ENCODE results near the gene RYR2. TPM values are rescaled to one million over a fixed set of nuclear protein-coding genes. Genes with fewer than 3 reads are reported as not detected.
A peak's percentile ranks its signal among the peaks of the same experiment; 100 is the strongest.

RYR2 gene
- total and polyA plus RNA-seq, 4 donors, result 0.43 to 11.6 (median 2.0) TPM

DNA sequence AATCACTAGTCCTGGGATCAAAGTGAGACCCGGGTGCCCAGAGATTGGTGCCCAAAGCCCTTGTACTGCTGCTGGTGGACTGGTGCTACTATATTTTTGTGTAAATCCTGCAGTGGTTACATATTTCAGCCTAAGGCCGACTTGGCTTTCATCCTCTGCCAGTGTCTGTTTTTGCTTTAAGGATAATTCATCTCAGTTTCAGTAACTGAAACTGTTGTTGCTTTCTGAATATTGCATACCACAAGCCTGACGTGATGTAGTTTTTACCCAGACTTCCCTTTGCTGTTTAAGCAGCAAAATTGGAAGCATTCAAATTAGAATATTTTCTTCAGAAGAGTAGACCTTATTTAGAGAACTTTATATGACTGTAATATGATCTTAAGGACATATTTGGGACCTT lies 341.8 kb downstream of the RYR2 start:
- TF ChIP-seq, protein P1, sequence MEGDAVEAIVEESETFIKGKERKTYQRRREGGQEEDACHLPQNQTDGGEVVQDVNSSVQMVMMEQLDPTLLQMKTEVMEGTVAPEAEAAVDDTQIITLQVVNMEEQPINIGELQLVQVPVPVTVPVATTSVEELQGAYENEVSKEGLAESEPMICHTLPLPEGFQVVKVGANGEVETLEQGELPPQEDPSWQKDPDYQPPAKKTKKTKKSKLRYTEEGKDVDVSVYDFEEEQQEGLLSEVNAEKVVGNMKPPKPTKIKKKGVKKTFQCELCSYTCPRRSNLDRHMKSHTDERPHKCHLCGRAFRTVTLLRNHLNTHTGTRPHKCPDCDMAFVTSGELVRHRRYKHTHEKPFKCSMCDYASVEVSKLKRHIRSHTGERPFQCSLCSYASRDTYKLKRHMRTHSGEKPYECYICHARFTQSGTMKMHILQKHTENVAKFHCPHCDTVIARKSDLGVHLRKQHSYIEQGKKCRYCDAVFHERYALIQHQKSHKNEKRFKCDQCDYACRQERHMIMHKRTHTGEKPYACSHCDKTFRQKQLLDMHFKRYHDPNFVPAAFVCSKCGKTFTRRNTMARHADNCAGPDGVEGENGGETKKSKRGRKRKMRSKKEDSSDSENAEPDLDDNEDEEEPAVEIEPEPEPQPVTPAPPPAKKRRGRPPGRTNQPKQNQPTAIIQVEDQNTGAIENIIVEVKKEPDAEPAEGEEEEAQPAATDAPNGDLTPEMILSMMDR (IDR thresholded peaks at IDR 0.05; ENCODE audit: control extremely low read depth, extremely low read depth), result no peak
- Histone ChIP-seq H3K27ac (ENCODE audit: low read depth in 1 of 2, low read length in 1 of 2) (no peak overlapping the region), H3K4me1 (ENCODE audit: control insufficient read depth in 5 of 5, insufficient read depth in 5 of 5, low read length in 5 of 5) (peaks cover 0 to 13% (median 2%) of the 10 kb centered on the region in 5 donors), H3K4me3 (no peak overlapping the region), H3K27me3 (ENCODE audit: control insufficient read depth in 3 of 3, insufficient read depth in 3 of 3, low read length in 2 of 3) (no peaks in the 10 kb centered on the region), H3K9me3 (ENCODE audit: control insufficient read depth in 4 of 4, insufficient read depth in 3 of 4, low read length in 3 of 4) (peaks cover 0 to 2% (median under 1%) of the 10 kb centered on the region in 4 donors), H3K36me3 (ENCODE audit: control insufficient read depth in 4 of 4, insufficient read depth in 4 of 4, low read length in 4 of 4) (peaks cover 0 to 4% (median 0%) of the 10 kb centered on the region in 4 donors), H3K9ac (ENCODE audit: insufficient read depth in 1 of 2, low read length in 2 of 2) (peak overlapping the region in 1 of 2 donors; percentile 19)
- 41 to 68% methylated on average over 3 of the region's 3 CpGs for WGBS, 2 donors
- DNase-seq (peak; percentile 35 to 85 (median 73)), ATAC-seq (ENCODE audit: insufficient read depth, low FRiP score) (no peak)

DNA sequence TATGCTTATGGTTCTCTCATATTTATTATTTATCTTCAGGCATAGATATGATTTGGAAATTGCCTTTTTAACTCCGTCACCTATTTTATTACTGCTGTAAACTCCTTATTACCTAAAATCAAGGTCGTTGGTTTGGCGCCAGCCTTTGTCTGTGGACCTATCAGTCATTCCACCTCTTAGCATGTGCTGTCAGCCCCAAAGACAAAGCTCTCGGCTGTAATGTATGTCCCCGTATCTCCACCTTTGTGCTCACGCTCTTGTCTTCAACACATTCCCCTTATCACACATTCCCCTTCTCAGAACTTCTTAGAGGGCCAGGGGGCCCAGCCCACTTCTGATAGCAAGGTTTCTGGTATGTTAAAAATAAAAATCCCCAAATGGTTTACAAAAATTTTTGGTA lies 342.2 kb downstream of the RYR2 start:
- peaks cover 0 to 13% (median 2%) of the 10 kb centered on the region in 5 donors for H3K4me1 ChIP-seq (ENCODE audit: control insufficient read depth in 5 of 5, insufficient read depth in 5 of 5, low read length in 5 of 5)
- 46 to 75% methylated on average over 6 of the region's 6 CpGs for WGBS, 2 donors
- DNase-seq, result no peak

DNA sequence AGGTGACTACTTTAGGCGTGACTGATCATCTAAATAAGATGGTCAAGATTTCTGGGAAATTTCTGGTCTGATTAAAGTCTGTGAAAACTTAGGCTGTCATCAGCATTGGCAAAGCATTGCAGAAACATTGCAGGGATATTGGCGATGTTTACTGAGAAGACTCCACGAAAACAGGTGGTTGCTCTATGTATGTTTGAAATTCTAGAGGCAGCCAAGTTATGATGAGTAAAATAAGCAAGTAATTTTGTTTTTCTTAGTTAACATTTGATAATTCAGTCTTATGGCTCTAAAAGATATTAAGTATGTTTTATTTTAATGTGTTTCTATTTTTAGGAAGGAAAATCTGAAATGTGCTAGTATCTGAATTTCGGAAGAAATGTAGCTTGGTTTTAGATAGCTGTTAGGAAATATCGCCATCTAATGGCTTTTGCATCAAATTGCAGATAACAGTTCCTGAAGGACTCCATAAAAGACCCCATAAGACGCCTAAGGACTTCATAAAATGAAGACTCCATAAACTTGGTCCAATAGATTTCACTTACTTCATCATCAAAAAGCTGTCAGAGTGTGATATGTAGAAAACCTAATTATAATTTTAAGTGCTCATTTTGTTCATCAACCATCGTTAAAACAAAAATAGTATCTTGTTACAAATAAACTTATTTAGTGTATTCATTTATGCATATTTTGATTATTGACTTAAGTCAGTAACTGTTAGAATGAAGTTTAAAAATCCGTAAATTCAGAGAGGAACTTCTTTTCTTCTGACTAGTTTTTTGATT lies 344.6 kb downstream of the RYR2 start:
- TF ChIP-seq, protein P1 (IDR thresholded peaks at IDR 0.05; ENCODE audit: control extremely low read depth, extremely low read depth), result no peak
- H3K27me3 ChIP-seq (ENCODE audit: control insufficient read depth in 3 of 3, insufficient read depth in 3 of 3, low read length in 2 of 3), result no peaks in the 10 kb centered on the region
- H3K27ac ChIP-seq (ENCODE audit: low read depth in 1 of 2, low read length in 1 of 2), result no peak overlapping the region
- H3K4me3 ChIP-seq, result no peak overlapping the region
- H3K9me3 ChIP-seq (ENCODE audit: control insufficient read depth in 4 of 4, insufficient read depth in 3 of 4, low read length in 3 of 4), result peaks cover 0 to 2% (median under 1%) of the 10 kb centered on the region in 4 donors
- 52 to 55% methylated on average over 8 of the region's 8 CpGs for WGBS, 2 donors
- peaks cover 0 to 17% (median 2%) of the 10 kb centered on the region in 5 donors for H3K4me1 ChIP-seq (ENCODE audit: control insufficient read depth in 5 of 5, insufficient read depth in 5 of 5, low read length in 5 of 5)
- ATAC-seq (ENCODE audit: insufficient read depth, low FRiP score) (no peak), DNase-seq (peak in 2 of 3 donors; percentile 71 to 74)
- no peak overlapping the region for H3K9ac ChIP-seq (ENCODE audit: insufficient read depth in 1 of 2, low read length in 2 of 2)
- peaks cover 0 to 4% (median 0%) of the 10 kb centered on the region in 4 donors for H3K36me3 ChIP-seq (ENCODE audit: control insufficient read depth in 4 of 4, insufficient read depth in 4 of 4, low read length in 4 of 4)

More for the DNA sequence above, 342.2 kb downstream of the RYR2 start:
- H3K27me3 ChIP-seq (ENCODE audit: control insufficient read depth in 3 of 3, insufficient read depth in 3 of 3, low read length in 2 of 3), result no peaks in the 10 kb centered on the region
- peak overlapping the region in 1 of 2 donors; percentile 19 for H3K9ac ChIP-seq (ENCODE audit: insufficient read depth in 1 of 2, low read length in 2 of 2)
- no peak for ATAC-seq (ENCODE audit: insufficient read depth, low FRiP score)
- H3K4me3 ChIP-seq, result no peak overlapping the region
- TF ChIP-seq, protein P1 (IDR thresholded peaks at IDR 0.05; ENCODE audit: control extremely low read depth, extremely low read depth), result no peak
- H3K9me3 ChIP-seq (ENCODE audit: control insufficient read depth in 4 of 4, insufficient read depth in 3 of 4, low read length in 3 of 4), result peaks cover 0 to 2% (median under 1%) of the 10 kb centered on the region in 4 donors
- H3K27ac ChIP-seq (ENCODE audit: low read depth in 1 of 2, low read length in 1 of 2), result no peak overlapping the region
- H3K36me3 ChIP-seq (ENCODE audit: control insufficient read depth in 4 of 4, insufficient read depth in 4 of 4, low read length in 4 of 4), result peaks cover 0 to 4% (median 0%) of the 10 kb centered on the region in 4 donors
